Adipocyte (in vitro differentiated cells): Measurements from ENCODE around the gene IL19.
A peak's percentile ranks its signal among the peaks of the same experiment; 100 is the strongest.
"Not testable (repeated sequence)": the region's sequence is repeated elsewhere in the genome, so short reads cannot be mapped to it uniquely, and the experiment has no call there.

ENCODE experiments used
- DNase-seq: peaks from one replicate; pipeline ENCODE4 v3.0.0-alpha.2; 2015; ENCODE audit warnings: low read depth
- H3K27me3 ChIP-seq: replicated peaks from 2 replicates; pipeline ENCODE4 v1.7.0; 2013; ENCODE audit warnings: mild to moderate bottlenecking, low read length, moderate library complexity; ENCODE audit not compliant: control insufficient read depth, insufficient read depth
- H3K36me3 ChIP-seq: 2 replicates; pipeline ENCODE4 v1.7.0; 2013; ENCODE audit warnings: low read length, mild to moderate bottlenecking, moderate library complexity; ENCODE audit not compliant: control insufficient read depth, insufficient read depth, severe bottlenecking
- H3K4me1 ChIP-seq: 2 replicates; pipeline ENCODE4 v1.7.0; 2013; ENCODE audit warnings: mild to moderate bottlenecking, low read length, moderate library complexity; ENCODE audit not compliant: control insufficient read depth, insufficient read depth
- H3K4me3 ChIP-seq: 2 replicates; pipeline ENCODE4 v1.7.0; 2013; ENCODE audit warnings: mild to moderate bottlenecking, low read length, moderate library complexity
- H3K9ac ChIP-seq: 2 replicates; pipeline ENCODE4 v1.7.0; 2013; ENCODE audit warnings: mild to moderate bottlenecking, low read length, moderate library complexity
- H3K9me3 ChIP-seq: 2 replicates; pipeline ENCODE4 v1.7.0; 2013; ENCODE audit warnings: mild to moderate bottlenecking, low read length, moderate library complexity; ENCODE audit not compliant: control insufficient read depth

IL19 gene

GRCh38 chr1:206765771-206766170 lies 4.8 kb upstream of the IL19 start:
- not testable (repeated sequence) for H3K36me3 ChIP-seq, DNase-seq, H3K4me3 ChIP-seq, H3K4me1 ChIP-seq, H3K9me3 ChIP-seq, H3K9ac ChIP-seq, H3K27me3 ChIP-seq

GRCh38 chr1:206766251-206766856 lies 4.2 kb upstream of the IL19 start:
- Histone ChIP-seq H3K4me3 (no peak overlapping the region), H3K36me3 (no peaks in the 10 kb centered on the region), H3K27me3 (no peaks in the 10 kb centered on the region), H3K9ac (no peak overlapping the region), H3K9me3 (no peaks in the 10 kb centered on the region), H3K4me1 (peaks cover 7% of the 10 kb centered on the region)
- DNase-seq: peak; percentile 54

- Histone ChIP-seq H3K4me1 (peaks cover 7% of the 10 kb centered on the region), H3K27me3 (peaks cover 16% of the 10 kb centered on the region), H3K9ac (no peak overlapping the region), H3K9me3 (no peaks in the 10 kb centered on the region), H3K4me3 (no peak overlapping the region), H3K36me3 (no peaks in the 10 kb centered on the region)
- no peak for DNase-seq
Observed at GRCh38 chr1:206768472-206769303, 1.9 kb upstream of the IL19 start.

- Histone ChIP-seq H3K36me3 (no peaks in the 10 kb centered on the region), H3K9ac (no peak overlapping the region)
- no peak for DNase-seq
Observed at GRCh38 chr1:206769304-206769731, 1.3 kb upstream of the IL19 start.

GRCh38 chr1:206771338-206771692 lies 742 bp downstream of the IL19 start:
- DNase-seq: no peak
- H3K9me3 ChIP-seq: no peaks in the 10 kb centered on the region
- peaks cover 27% of the 10 kb centered on the region for H3K27me3 ChIP-seq
- H3K4me1 ChIP-seq: peaks cover 7% of the 10 kb centered on the region
- H3K36me3 ChIP-seq: no peaks in the 10 kb centered on the region
- no peak overlapping the region for H3K9ac ChIP-seq
- H3K4me3 ChIP-seq: no peak overlapping the region

More at GRCh38 chr1:206769304-206769731, 1.3 kb upstream of the IL19 start:
- H3K4me3 ChIP-seq: no peak overlapping the region
- peaks cover 22% of the 10 kb centered on the region for H3K27me3 ChIP-seq
- H3K4me1 ChIP-seq: peaks cover 7% of the 10 kb centered on the region
- H3K9me3 ChIP-seq: no peaks in the 10 kb centered on the region

- Histone ChIP-seq H3K36me3 (no peaks in the 10 kb centered on the region), H3K9ac (no peak within 1 kb of the TSS), H3K4me3 (no peak within 1 kb of the TSS), H3K27me3 (peaks cover 27% of the 10 kb centered on the region), H3K9me3 (no peaks in the 10 kb centered on the region), H3K4me1 (peaks cover 7% of the 10 kb centered on the region)
- no peak for DNase-seq
Observed at GRCh38 chr1:206772243-206772937, 1.8 kb downstream of the IL19 start, which contains the start of gene IL10. Gene IL10, minus strand, starts transcription at chr1:206772494. Its CDS starts 59 bp downstream, at chr1:206772435.

GRCh38 chr1:206774093-206774492 lies 3.5 kb downstream of the IL19 start:
- Histone ChIP-seq H3K36me3 (no peaks in the 10 kb centered on the region), H3K4me3 (no peak overlapping the region), H3K9ac (no peak overlapping the region), H3K9me3 (no peaks in the 10 kb centered on the region), H3K27me3 (peaks cover 31% of the 10 kb centered on the region), H3K4me1 (peaks cover 11% of the 10 kb centered on the region)
- DNase-seq: no peak

- no peak for DNase-seq
- peaks cover 6% of the 10 kb centered on the region for H3K4me1 ChIP-seq
- H3K9me3 ChIP-seq: no peaks in the 10 kb centered on the region
- no peak overlapping the region for H3K4me3 ChIP-seq
- no peaks in the 10 kb centered on the region for H3K36me3 ChIP-seq
- H3K9ac ChIP-seq: no peak overlapping the region
- peaks cover 31% of the 10 kb centered on the region for H3K27me3 ChIP-seq
Observed at GRCh38 chr1:206776229-206776628, 5.7 kb downstream of the IL19 start.

- H3K9me3 ChIP-seq: no peaks in the 10 kb centered on the region
- H3K9ac ChIP-seq: no peak overlapping the region
Observed at GRCh38 chr1:206778031-206778430, 7.5 kb downstream of the IL19 start.

GRCh38 chr1:206778911-206779310 lies 8.3 kb downstream of the IL19 start:
- not testable (repeated sequence) for H3K4me3 ChIP-seq, H3K4me1 ChIP-seq, H3K9me3 ChIP-seq, H3K36me3 ChIP-seq, DNase-seq, H3K9ac ChIP-seq
- H3K27me3 ChIP-seq: peaks cover 18% of the 10 kb centered on the region

More at GRCh38 chr1:206778031-206778430, 7.5 kb downstream of the IL19 start:
- no peak for DNase-seq
- Histone ChIP-seq H3K27me3 (peaks cover 18% of the 10 kb centered on the region), H3K4me3 (no peak overlapping the region), H3K4me1 (peaks cover 6% of the 10 kb centered on the region), H3K36me3 (no peaks in the 10 kb centered on the region)

GRCh38 chr1:206779638-206780037 lies 9.1 kb downstream of the IL19 start:
- Histone ChIP-seq H3K27me3 (peaks cover 11% of the 10 kb centered on the region), H3K4me1 (peaks cover 6% of the 10 kb centered on the region), H3K9ac (no peak overlapping the region), H3K36me3 (no peaks in the 10 kb centered on the region), H3K4me3 (no peak overlapping the region), H3K9me3 (no peaks in the 10 kb centered on the region)
- DNase-seq: no peak
